HG03469 (cell line): ENCODE measurements around the gene TNIK.
"Not testable (repeated sequence)": the region's sequence is repeated elsewhere in the genome, so short reads cannot be mapped to it uniquely, and the experiment has no call there.

Source experiments
- ATAC-seq: cut with Tn5 transposase; IDR thresholded peaks from one replicate; pipeline ENCODE4 v1.9.1; 2021; ENCODE audit warnings: mild to moderate bottlenecking, moderate library complexity, moderate number of reproducible peaks; ENCODE audit not compliant: unreplicated experiment

TNIK gene

GRCh38 chr3:171366738-171367137, 93.5 kb downstream of the TNIK start:
- not testable (repeated sequence) for ATAC-seq

- ATAC-seq = no peak
Measured at GRCh38 chr3:171366043-171366442, 94.2 kb downstream of the TNIK start.

- ATAC-seq = no peak
Measured at GRCh38 chr3:171365489-171365888, 94.7 kb downstream of the TNIK start.

GRCh38 chr3:171364500-171364899, 95.7 kb downstream of the TNIK start:
- no peak for ATAC-seq

GRCh38 chr3:171363202-171363601, 97.0 kb downstream of the TNIK start:
- ATAC-seq = no peak

GRCh38 chr3:171362575-171362974, 97.6 kb downstream of the TNIK start:
- no peak for ATAC-seq

- no peak for ATAC-seq
Measured at GRCh38 chr3:171358881-171359198, 101.4 kb downstream of the TNIK start.

GRCh38 chr3:171358181-171358880, 101.9 kb downstream of the TNIK start:
- no peak for ATAC-seq

GRCh38 chr3:171357721-171358120, 102.5 kb downstream of the TNIK start:
- no peak for ATAC-seq

- ATAC-seq = no peak
Measured at GRCh38 chr3:171356251-171356650, 104.0 kb downstream of the TNIK start.

- no peak for ATAC-seq
Measured at GRCh38 chr3:171354706-171355582, 105.3 kb downstream of the TNIK start.

GRCh38 chr3:171354049-171354705, 106.0 kb downstream of the TNIK start:
- ATAC-seq = no peak

- ATAC-seq = no peak
Measured at GRCh38 chr3:171353423-171353822, 106.8 kb downstream of the TNIK start.

GRCh38 chr3:171352387-171352935, 107.7 kb downstream of the TNIK start:
- no peak for ATAC-seq

GRCh38 chr3:171351676-171352075, 108.5 kb downstream of the TNIK start:
- no peak for ATAC-seq

GRCh38 chr3:171350364-171350763, 109.8 kb downstream of the TNIK start:
- no peak for ATAC-seq

GRCh38 chr3:171349392-171349791, 110.8 kb downstream of the TNIK start:
- ATAC-seq = no peak

- ATAC-seq = no peak
Measured at GRCh38 chr3:171348121-171348520, 112.1 kb downstream of the TNIK start.

GRCh38 chr3:171347301-171348039, 112.7 kb downstream of the TNIK start:
- ATAC-seq = peak; percentile 60

GRCh38 chr3:171346582-171347300, 113.5 kb downstream of the TNIK start:
- no peak for ATAC-seq
